K562 (cell line): ENCODE data around the gene ANKS1B. TPM values are rescaled to one million over a fixed set of nuclear protein-coding genes. Genes with fewer than 3 reads are reported as not detected.

Experiments used
- ATAC-seq: fragments of 200-7000 bp; cut with Tn5 transposase; 3 replicates; pipeline ENCODE4 v1.9.1; 2020; ENCODE audit warnings: moderate library complexity
- BruUV-seq: library from RNA; stranded (reverse); fragments of 400-500 nt; replicated peaks from 2 replicates; lab custom pipeline; 2021; lab: Mats Ljungman, UMichigan
- CTCF ChIA-PET: fragments of 300-600 bp; formaldehyde crosslinking; extraction: SDS; loops from one replicate; lab custom pipeline; 2021; ENCODE audit warnings: low intra/inter-chr PET ratio; lab: Yijun Ruan, JAX
- POLR2A ChIA-PET: fragments of 300-600, 350-650 bp; sonication (Branson Sonifier 250); formaldehyde crosslinking; extraction: SDS; loops from one replicate; lab custom pipeline; 2021; ENCODE audit warnings: antibody characterized with exemption, inconsistent platforms; lab: Yijun Ruan, JAX
- DNase-seq, 4 experiments: peaks; one replicate each; pipeline versions ENCODE4 v3.0.0 to v3.0.0-alpha.2; 2011 to 2018; ENCODE audit warnings: low spot score in 3 of 4, mixed read lengths in 3 of 4; ENCODE audit errors: extremely low read depth in 1 of 4
- FAIRE-seq: peaks from 2 replicates; lab custom pipeline; 2011; peaks lifted over from hg19 to GRCh38; lab: Jason Lieb, UNC
- H2AFZ ChIP-seq: 2 replicates; pipeline ENCODE4 v1.6.0; 2011; ENCODE audit warnings: low read depth, low read length, control low read depth, inconsistent platforms
- H3K27ac ChIP-seq: fragments of 200-600 bp; 3 replicates; pipeline ENCODE4 v1.8.0; 2011; ENCODE audit warnings: low read depth, mild to moderate bottlenecking, control low read depth, inconsistent platforms, low read length, moderate library complexity, mixed read lengths; ENCODE audit errors: extremely low read depth
- H3K27me3 ChIP-seq, 2 experiments: fragments of 300-600 bp in 1 of 2; 2 replicates in 1 of 2; 3 replicates in 1 of 2; pipeline versions ENCODE4 v1.6.0 to v1.8.0; 2011; ENCODE audit warnings: inconsistent platforms in 2 of 2, low read length in 2 of 2, mild to moderate bottlenecking in 1 of 2, mixed read lengths in 1 of 2, moderate library complexity in 1 of 2; ENCODE audit not compliant: control insufficient read depth in 2 of 2, insufficient read depth in 2 of 2
- H3K36me3 ChIP-seq: fragments of 300-600 bp; 3 replicates; pipeline ENCODE4 v1.8.0; 2011; ENCODE audit warnings: mild to moderate bottlenecking, low read length, inconsistent platforms; ENCODE audit not compliant: control insufficient read depth, insufficient read depth
- H3K4me1 ChIP-seq, 2 experiments: fragments of 200-600 bp in 1 of 2; replicated peaks in 1 of 2; 2 replicates in 1 of 2; 3 replicates in 1 of 2; pipeline versions ENCODE4 v1.5.1 to v1.8.0; 2011; ENCODE audit warnings: inconsistent platforms in 2 of 2, low read length in 2 of 2, mild to moderate bottlenecking in 1 of 2, mixed read lengths in 1 of 2, moderate library complexity in 1 of 2; ENCODE audit not compliant: control insufficient read depth in 2 of 2, insufficient read depth in 2 of 2
- H3K4me2 ChIP-seq: 2 replicates; pipeline ENCODE4 v1.6.1; 2011; ENCODE audit warnings: low read length, control low read depth, inconsistent platforms, mixed read lengths; ENCODE audit not compliant: insufficient read depth
- H3K4me3 ChIP-seq: fragments of 200-600 bp; sonication (generic), shearing (Covaris generic); 2 replicates; pipeline ENCODE4 v1.5.1; 2016; ENCODE audit warnings: control low read depth, inconsistent platforms
- H3K79me2 ChIP-seq: fragments of 200-600 bp; 3 replicates; pipeline ENCODE4 v1.8.0; 2011; ENCODE audit warnings: low read length, inconsistent platforms; ENCODE audit not compliant: control insufficient read depth, insufficient read depth
- H3K9ac ChIP-seq, 2 experiments: 2 replicates each; pipeline versions ENCODE4 v1.6.0 to v1.6.1; 2011; ENCODE audit warnings: low read depth in 2 of 2, low read length in 2 of 2, control low read depth in 1 of 2, inconsistent platforms in 1 of 2, mild to moderate bottlenecking in 1 of 2, mixed read lengths in 1 of 2; ENCODE audit not compliant: insufficient read depth in 1 of 2
- H3K9me1 ChIP-seq: one replicate; pipeline ENCODE4 v1.6.0; 2011; ENCODE audit warnings: inconsistent platforms, mild to moderate bottlenecking, low read length, moderate library complexity; ENCODE audit not compliant: control insufficient read depth, insufficient read depth
- H3K9me3 ChIP-seq: replicated peaks from 2 replicates; pipeline ENCODE4 v1.5.1; 2011; ENCODE audit warnings: low read depth, low read length, inconsistent platforms; ENCODE audit not compliant: control insufficient read depth, insufficient read depth
- H4K20me1 ChIP-seq: replicated peaks from 2 replicates; pipeline ENCODE4 v1.6.1; 2011; ENCODE audit warnings: low read length, inconsistent platforms, mixed read lengths; ENCODE audit not compliant: control insufficient read depth, insufficient read depth
- BHLHE40 ChIP-seq: IDR thresholded peaks from 2 replicates; pipeline ENCODE4 v1.6.1; 2011; ENCODE audit warnings: low read length, improper control_type of control experiment
- BRF2 ChIP-seq: IDR thresholded peaks from 3 replicates; pipeline ENCODE4 v1.6.1; 2011; ENCODE audit warnings: borderline replicate concordance, mild to moderate bottlenecking; ENCODE audit not compliant: insufficient read length, insufficient read depth
- CCNT2 ChIP-seq: IDR thresholded peaks from 2 replicates; pipeline ENCODE4 v1.6.1; 2011; ENCODE audit warnings: borderline replicate concordance, low read depth, mild to moderate bottlenecking, moderate library complexity, mixed read lengths, low read length; ENCODE audit not compliant: insufficient read length; ENCODE audit errors: extremely low read depth
- CTCFL ChIP-seq: IDR thresholded peaks from 2 replicates; pipeline ENCODE4 v1.6.1; 2011; ENCODE audit warnings: borderline replicate concordance, low read depth, mild to moderate bottlenecking, moderate library complexity, low read length; ENCODE audit not compliant: insufficient read depth, poor library complexity, severe bottlenecking
- NUFIP1 ChIP-seq: fragments of 450-650 bp; IDR thresholded peaks from 2 replicates; pipeline ENCODE4 v1.6.1; 2018; ENCODE audit not compliant: partially characterized antibody
- PHF21A ChIP-seq: fragments of 450-650 bp; IDR thresholded peaks from 2 replicates; pipeline ENCODE4 v1.6.1; 2017; ENCODE audit warnings: low read depth, borderline replicate concordance
- TRIM24 ChIP-seq, 2 experiments: fragments of 450-650 bp; IDR thresholded peaks; 2 replicates each; pipeline ENCODE4 v1.6.1; 2016
- ZBED1 ChIP-seq: IDR thresholded peaks from 2 replicates; pipeline ENCODE4 v1.6.1; 2014
- ZEB2 ChIP-seq: fragments of 450-650 bp; IDR thresholded peaks from 2 replicates; pipeline ENCODE4 v1.6.1; 2016
- ZNF140 ChIP-seq: fragments of 250-450 bp; sonication (Bioruptor Pico); IDR thresholded peaks from 2 replicates; pipeline ENCODE4 v1.8.0; 2021; ENCODE audit warnings: moderate library complexity, mild to moderate bottlenecking, inconsistent platforms
- ZNF57 ChIP-seq: fragments of 450-650 bp; formaldehyde crosslinking; IDR thresholded peaks from 2 replicates; pipeline ENCODE4 v1.4.0; 2020; ENCODE audit warnings: mild to moderate bottlenecking, moderate library complexity
- WGBS: fragments of 100-300 bp; shearing (Covaris generic); methylation state at CpG from one replicate; pipeline ENCODE4 v1.1.6; 2016; ENCODE audit warnings: low coverage, mixed read lengths; ENCODE audit not compliant: insufficient coverage; ENCODE audit errors: missing lambda C conversion rate; 5-methylcytosine and 5-hydroxymethylcytosine counted together
- in situ Hi-C: fragments of 300-500 bp; cut with MboI; formaldehyde crosslinking; loops from 4 replicates; pipeline ENCODE4 v1.15.0; 2018; ENCODE audit warnings: inconsistent platforms, mixed read lengths
- intact Hi-C: fragments of 100-400 bp; cut with micrococcal nuclease; formaldehyde crosslinking; loops from 2 replicates; pipeline ENCODE4 v1.14.2; 2022
- polyA plus RNA-seq, 8 experiments: library from polyadenylated mRNA; depleted of rRNA in 4 of 8; stranded (reverse) in 5 of 8; unstranded in 3 of 8; fragments of >200 nt; fragmentation: Nextera tagmentation in 2 of 8; fragmentation: Illumina TruSeq in 1 of 8; extraction: Ambion mirVana in 2 of 8; extraction: Trizol in 1 of 8; gene quantifications; 2 replicates each; pipeline versions ENCODE4 v1.2.1 to v1.2.3, GENCODE V29; 2011 to 2014; ENCODE audit warnings: inconsistent platforms in 1 of 8, missing spikeins in 1 of 8
- total RNA-seq, 7 experiments: library from RNA; depleted of rRNA in 6 of 7; stranded (reverse); fragments of >200 nt in 6 of 7; fragmentation: Illumina TruSeq in 2 of 7; extraction: Trizol in 2 of 7; gene quantifications; 2 replicates each; pipeline versions ENCODE4 v1.2.1 to v1.2.3, GENCODE V29; 2011 to 2021; ENCODE audit warnings: low replicate concordance in 1 of 7
- TF ChIP-seq, protein P1 (sequence below): fragments of 450-650 bp; conservative IDR thresholded peaks from 2 replicates; pipeline ENCODE4 v1.6.1; 2016; ENCODE audit warnings: missing genetic modification characterization, low read depth, mild to moderate bottlenecking, missing compliant biosample characterization, moderate library complexity
- TF ChIP-seq, protein P2 (sequence below): fragments of 250-450 bp; sonication (Bioruptor Pico); IDR thresholded peaks from 2 replicates; pipeline ENCODE4 v1.8.0; 2022; ENCODE audit warnings: inconsistent platforms, mild to moderate bottlenecking, moderate library complexity, borderline replicate concordance
- TF ChIP-seq, protein P3 (sequence below): IDR thresholded peaks from 2 replicates; pipeline ENCODE4 v1.6.1; 2014; ENCODE audit warnings: antibody characterized with exemption

ANKS1B gene
- total and polyA plus RNA-seq, 9 of the 15 experiments (the other 6 are each of a cell fraction or from before 2014, with no cell fraction given), result 0.04 to 0.47 (median 0.28) TPM; not detected in 4

- Histone ChIP-seq H3K36me3 (no peaks in the 10 kb centered on the region), H3K9me3 (no peaks in the 10 kb centered on the region), H3K4me3 (no peak overlapping the region), H3K9me1 (no peaks in the 10 kb centered on the region), H3K4me1 (no peaks in the 10 kb centered on the region), H2AFZ (no peak overlapping the region), H3K9ac (no peak overlapping the region), H4K20me1 (no peaks in the 10 kb centered on the region), H3K4me2 (no peak overlapping the region), H3K27ac (no peak overlapping the region), H3K27me3 (no peaks in the 10 kb centered on the region), H3K79me2 (no peaks in the 10 kb centered on the region)
- ATAC-seq (no peak), DNase-seq (no peak), FAIRE-seq (no peak)
- ChIA-PET POLR2A (no interaction called here), CTCF (no interaction called here)
- BruUV-seq, result no TSS peak
- WGBS, result 0% methylated on average over 2 of the region's 2 CpGs
- in situ Hi-C loops, result no loop called here
- intact Hi-C loops, result no loop called here
- TF ChIP-seq, protein P1, sequence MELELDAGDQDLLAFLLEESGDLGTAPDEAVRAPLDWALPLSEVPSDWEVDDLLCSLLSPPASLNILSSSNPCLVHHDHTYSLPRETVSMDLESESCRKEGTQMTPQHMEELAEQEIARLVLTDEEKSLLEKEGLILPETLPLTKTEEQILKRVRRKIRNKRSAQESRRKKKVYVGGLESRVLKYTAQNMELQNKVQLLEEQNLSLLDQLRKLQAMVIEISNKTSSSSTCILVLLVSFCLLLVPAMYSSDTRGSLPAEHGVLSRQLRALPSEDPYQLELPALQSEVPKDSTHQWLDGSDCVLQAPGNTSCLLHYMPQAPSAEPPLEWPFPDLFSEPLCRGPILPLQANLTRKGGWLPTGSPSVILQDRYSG (tag), result no peak
- TF ChIP-seq CTCFL (no peak), PHF21A (no peak), ZNF57 (CRISPR knock-in tag) (no peak), NUFIP1 (no peak), TRIM24 (IDR thresholded peaks at IDR 0.05) (no peak), ZBED1 (no peak), ZNF140 (CRISPR knock-in tag) (no peak), BHLHE40 (no peak), ZEB2 (no peak), CCNT2 (no peak), BRF2 (no peak)
- TF ChIP-seq, protein P2, sequence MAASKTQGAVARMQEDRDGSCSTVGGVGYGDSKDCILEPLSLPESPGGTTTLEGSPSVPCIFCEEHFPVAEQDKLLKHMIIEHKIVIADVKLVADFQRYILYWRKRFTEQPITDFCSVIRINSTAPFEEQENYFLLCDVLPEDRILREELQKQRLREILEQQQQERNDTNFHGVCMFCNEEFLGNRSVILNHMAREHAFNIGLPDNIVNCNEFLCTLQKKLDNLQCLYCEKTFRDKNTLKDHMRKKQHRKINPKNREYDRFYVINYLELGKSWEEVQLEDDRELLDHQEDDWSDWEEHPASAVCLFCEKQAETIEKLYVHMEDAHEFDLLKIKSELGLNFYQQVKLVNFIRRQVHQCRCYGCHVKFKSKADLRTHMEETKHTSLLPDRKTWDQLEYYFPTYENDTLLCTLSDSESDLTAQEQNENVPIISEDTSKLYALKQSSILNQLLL (CRISPR knock-in tag), result no peak
- TF ChIP-seq, protein P3, sequence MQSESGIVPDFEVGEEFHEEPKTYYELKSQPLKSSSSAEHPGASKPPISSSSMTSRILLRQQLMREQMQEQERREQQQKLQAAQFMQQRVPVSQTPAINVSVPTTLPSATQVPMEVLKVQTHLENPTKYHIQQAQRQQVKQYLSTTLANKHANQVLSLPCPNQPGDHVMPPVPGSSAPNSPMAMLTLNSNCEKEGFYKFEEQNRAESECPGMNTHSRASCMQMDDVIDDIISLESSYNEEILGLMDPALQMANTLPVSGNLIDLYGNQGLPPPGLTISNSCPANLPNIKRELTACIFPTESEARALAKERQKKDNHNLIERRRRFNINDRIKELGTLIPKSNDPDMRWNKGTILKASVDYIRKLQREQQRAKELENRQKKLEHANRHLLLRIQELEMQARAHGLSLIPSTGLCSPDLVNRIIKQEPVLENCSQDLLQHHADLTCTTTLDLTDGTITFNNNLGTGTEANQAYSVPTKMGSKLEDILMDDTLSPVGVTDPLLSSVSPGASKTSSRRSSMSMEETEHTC, result no peak
Observed at GRCh38 chr12:99099786-99100185, 885.0 kb downstream of the ANKS1B start.
